Measurements from ENCODE around the gene BRD9. TPM values are rescaled to one million over a fixed set of nuclear protein-coding genes. Genes with fewer than 3 reads are reported as not detected.
"Not testable (repeated sequence)": the region's sequence is repeated elsewhere in the genome, so short reads cannot be mapped to it uniquely, and the experiment has no call there.

The BRD9 gene
- total and polyA plus RNA-seq, 9 donors, result 18.6 to 42.1 (median 32.0) TPM

DNA sequence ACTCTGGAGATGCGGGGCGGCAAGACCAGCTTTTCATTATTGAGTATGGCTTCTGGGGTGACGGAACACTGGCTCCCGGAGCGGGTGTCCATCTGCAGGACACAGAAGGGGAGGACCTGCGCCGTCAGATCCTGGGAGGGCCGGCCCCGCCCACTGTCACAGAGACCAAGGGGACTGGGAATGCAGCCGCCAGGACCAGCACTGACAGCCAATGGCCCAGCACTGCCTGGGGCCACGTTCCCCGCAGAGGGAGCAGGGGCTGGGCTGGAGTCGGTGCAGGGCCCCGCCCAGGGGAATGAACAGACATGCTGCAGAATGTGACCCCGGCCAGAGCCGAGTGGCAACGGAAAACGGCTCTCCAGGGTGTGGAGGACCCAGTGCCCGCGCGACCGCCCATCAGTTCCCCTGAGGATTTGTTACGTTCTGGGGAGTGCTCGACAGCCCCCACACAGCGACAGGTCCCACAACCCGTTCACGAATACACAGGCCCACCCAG lies 42.0 kb downstream of the BRD9 start, which contains the start of gene ZDHHC11:
Gene ZDHHC11, minus strand, starts transcription at position 476 of the 496 bp plus-strand sequence. Its CDS starts 384 bp downstream, at position 92.
- Histone ChIP-seq H3K4me3 (no peak within 1 kb of the TSS), H3K9me3 (no peaks in the 10 kb centered on the region), H3K36me3 (no peaks in the 10 kb centered on the region), H3K27me3 (no peaks in the 10 kb centered on the region), H3K27ac (no peak within 1 kb of the TSS), H3K4me1 (ENCODE audit: insufficient read depth) (no peaks in the 10 kb centered on the region)
- WGBS, 3 donors, result 58 to 71% (median 69%) methylated on average over 20 to 27 of the region's 27 CpGs
- DNase-seq, result peak in 3 of 5 donors; percentile 9 to 29 (median 12)
- TF ChIP-seq, protein P1, sequence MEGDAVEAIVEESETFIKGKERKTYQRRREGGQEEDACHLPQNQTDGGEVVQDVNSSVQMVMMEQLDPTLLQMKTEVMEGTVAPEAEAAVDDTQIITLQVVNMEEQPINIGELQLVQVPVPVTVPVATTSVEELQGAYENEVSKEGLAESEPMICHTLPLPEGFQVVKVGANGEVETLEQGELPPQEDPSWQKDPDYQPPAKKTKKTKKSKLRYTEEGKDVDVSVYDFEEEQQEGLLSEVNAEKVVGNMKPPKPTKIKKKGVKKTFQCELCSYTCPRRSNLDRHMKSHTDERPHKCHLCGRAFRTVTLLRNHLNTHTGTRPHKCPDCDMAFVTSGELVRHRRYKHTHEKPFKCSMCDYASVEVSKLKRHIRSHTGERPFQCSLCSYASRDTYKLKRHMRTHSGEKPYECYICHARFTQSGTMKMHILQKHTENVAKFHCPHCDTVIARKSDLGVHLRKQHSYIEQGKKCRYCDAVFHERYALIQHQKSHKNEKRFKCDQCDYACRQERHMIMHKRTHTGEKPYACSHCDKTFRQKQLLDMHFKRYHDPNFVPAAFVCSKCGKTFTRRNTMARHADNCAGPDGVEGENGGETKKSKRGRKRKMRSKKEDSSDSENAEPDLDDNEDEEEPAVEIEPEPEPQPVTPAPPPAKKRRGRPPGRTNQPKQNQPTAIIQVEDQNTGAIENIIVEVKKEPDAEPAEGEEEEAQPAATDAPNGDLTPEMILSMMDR (IDR thresholded peaks at IDR 0.05), result no peak
- TF ChIP-seq EP300 (IDR thresholded peaks at IDR 0.05) (no peak), POLR2A (IDR thresholded peaks at IDR 0.05) (no peak)
- intact Hi-C loops (cut with DNase I), result no loop called here

DNA sequence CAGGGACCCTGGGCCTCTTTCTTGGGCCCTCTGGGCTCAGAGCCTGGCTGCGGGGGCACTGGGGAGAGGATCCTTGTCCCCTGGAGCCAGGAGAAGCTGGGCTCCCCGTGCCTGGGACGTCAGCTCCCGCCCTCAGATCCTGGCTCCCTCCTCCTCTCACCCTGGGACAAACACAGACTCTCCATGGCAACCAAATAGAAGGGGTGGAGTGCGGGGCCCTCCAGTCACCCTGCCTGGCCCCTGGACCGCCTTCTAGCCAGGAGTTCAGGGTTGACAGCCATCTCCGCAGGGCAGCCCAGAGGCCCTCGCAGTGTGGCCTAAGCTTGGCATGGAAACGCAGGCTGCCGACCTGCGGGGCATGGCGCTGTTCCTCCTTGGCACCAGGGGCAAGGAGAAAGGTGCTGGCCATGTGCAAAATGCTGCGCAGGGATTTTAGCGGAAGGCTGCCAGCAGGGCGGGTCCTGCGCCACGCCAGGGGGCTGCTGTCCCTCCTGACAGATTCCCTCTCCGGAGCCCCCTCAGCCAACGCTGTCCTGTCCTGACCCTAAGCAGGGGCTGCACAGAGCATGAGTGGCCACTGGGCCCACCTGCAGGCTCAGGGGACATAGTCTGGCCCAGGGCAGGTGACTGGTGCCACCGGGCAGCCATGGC lies 42.8 kb downstream of the BRD9 start:
- Histone ChIP-seq H3K36me3 (no peaks in the 10 kb centered on the region), H3K27me3 (no peaks in the 10 kb centered on the region), H3K9me3 (no peaks in the 10 kb centered on the region), H3K4me3 (no peak overlapping the region), H3K27ac (no peak overlapping the region), H3K4me1 (ENCODE audit: insufficient read depth) (no peaks in the 10 kb centered on the region)
- intact Hi-C loops (cut with DNase I), result no loop called here
- WGBS, 3 donors, result 56 to 73% (median 61%) methylated on average over 20 of the region's 20 CpGs
- TF ChIP-seq, protein P1 (IDR thresholded peaks at IDR 0.05), result no peak
- no peak for TF ChIP-seq EP300 (IDR thresholded peaks at IDR 0.05)
- TF ChIP-seq POLR2A (IDR thresholded peaks at IDR 0.05), result no peak
- DNase-seq, result peak in 3 of 5 donors; percentile 7 to 19 (median 12)

DNA sequence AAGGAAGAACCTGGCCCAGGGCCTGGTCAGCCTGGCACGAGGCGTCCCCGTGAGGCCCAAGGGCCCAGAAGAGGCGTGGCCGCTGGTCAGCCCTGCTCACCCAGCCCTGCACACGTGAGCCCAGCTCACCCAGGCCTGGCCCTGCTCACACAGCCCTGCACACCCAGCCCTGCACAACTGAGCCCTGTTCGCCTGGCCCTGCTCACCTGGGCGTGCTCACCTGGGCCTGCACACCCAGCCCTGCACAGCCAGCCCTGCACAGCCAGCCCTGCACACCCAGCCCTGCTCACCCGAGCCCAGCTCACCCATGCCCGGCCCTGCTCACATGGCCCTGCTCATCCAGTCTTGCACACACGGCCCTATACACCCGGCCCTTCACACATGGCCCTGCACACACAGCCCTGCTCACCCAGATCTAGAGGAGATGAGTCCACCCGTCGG lies 43.9 kb downstream of the BRD9 start:
- intact Hi-C loops (cut with DNase I), result no loop called here

DNA sequence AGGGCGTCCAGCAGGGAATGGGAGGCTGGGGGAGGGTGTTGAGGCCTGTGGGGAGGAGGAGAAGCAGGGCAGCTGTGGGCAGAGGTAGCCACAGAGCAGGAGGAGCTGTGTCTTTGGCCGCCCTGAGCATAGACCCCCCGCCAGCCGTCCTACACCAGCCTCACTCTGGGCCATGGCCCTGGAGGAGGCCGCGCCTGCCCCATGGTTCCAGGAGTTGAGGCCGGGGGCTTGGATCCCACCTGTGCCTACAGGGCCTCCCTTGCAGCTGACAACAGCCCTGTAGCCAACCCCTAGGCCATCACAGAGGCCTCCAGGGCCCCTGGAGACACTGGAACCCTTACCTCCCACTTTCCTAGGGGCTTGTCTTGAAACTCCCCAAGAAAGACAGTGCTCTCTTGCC lies 44.9 kb downstream of the BRD9 start:
- H3K27me3 ChIP-seq; H3K9me3 ChIP-seq; H3K27ac ChIP-seq; H3K4me1 ChIP-seq (ENCODE audit: insufficient read depth); H3K4me3 ChIP-seq; H3K36me3 ChIP-seq: not testable (repeated sequence)
- peak in 2 of 5 donors; percentile 8 for DNase-seq
- WGBS, 3 donors, result 89 to 92% (median 89%) methylated on average over 6 of the region's 7 CpGs
- intact Hi-C loops (cut with DNase I), result loop anchor here in 2 of 4 donors (2.0 kb wide), 2 partner anchors 89 to 91 kb away; no protein-coding TSS in a partner anchor

More for the DNA sequence above, 43.9 kb downstream of the BRD9 start:
- WGBS, 3 donors, result 87 to 90% (median 89%) methylated on average over 11 to 14 of the region's 14 CpGs
- Histone ChIP-seq H3K4me3 (no peak overlapping the region), H3K9me3 (no peaks in the 10 kb centered on the region), H3K36me3 (no peaks in the 10 kb centered on the region), H3K27ac (no peak overlapping the region), H3K27me3 (no peaks in the 10 kb centered on the region), H3K4me1 (ENCODE audit: insufficient read depth) (no peaks in the 10 kb centered on the region)
- TF ChIP-seq EP300 (IDR thresholded peaks at IDR 0.05) (no peak), POLR2A (IDR thresholded peaks at IDR 0.05) (no peak)
- TF ChIP-seq, protein P1 (IDR thresholded peaks at IDR 0.05), result no peak
- DNase-seq, result peak in 3 of 5 donors; percentile 5 to 23 (median 8)

DNA sequence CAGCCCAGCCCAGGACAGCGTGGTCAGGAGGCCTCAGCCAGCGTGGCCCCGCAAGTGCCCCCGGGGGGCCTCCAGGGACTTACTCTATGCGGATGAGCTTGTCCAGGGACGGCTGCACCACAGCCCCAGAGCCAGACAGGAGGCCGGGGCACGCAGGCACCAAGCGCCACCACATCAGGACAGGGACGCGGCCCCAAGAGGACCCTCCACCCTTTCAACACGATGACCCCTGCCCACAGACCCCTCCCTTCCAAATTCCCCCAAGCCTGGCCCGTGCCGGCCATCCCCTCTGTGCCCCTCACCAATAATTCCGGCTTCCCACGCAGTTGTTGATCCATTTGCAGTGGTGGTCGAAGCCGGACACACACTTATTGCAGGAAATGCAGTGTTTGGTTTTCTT lies 45.4 kb downstream of the BRD9 start:
- intact Hi-C loops (cut with DNase I), result loop anchor here in 2 of 4 donors (2.0 kb wide), 2 partner anchors 88 to 90 kb away; no protein-coding TSS in a partner anchor
- DNase-seq, result peak in 1 of 5 donors; percentile 10
- H3K27me3 ChIP-seq; H3K4me1 ChIP-seq (ENCODE audit: insufficient read depth); H3K9me3 ChIP-seq; H3K4me3 ChIP-seq; H3K36me3 ChIP-seq; H3K27ac ChIP-seq: not testable (repeated sequence)
- 86 to 93% (median 88%) methylated on average over 6 to 15 of the region's 18 CpGs for WGBS, 3 donors

DNA sequence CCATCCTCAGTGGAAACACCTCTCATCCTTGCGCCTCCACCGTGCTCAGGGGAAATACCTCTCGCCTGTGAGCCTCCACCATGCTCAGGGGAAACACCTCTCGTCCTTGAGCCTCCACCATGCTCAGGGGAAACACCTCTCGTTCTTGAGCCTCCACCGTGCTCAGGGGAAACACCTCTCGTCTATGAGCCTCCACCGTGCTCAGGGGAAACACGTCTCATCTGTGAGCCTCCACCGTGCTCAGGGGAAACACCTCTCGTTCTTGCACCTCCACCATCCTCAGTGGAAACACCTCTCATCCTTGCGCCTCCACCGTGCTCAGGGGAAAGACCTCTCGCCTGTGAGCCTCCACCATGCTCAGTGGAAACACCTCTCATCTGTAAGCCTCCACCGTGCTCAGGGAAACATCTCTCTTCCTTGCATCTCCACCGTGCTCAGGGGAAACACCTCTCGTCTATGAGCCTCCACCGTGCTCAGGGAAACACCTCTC lies 46.0 kb downstream of the BRD9 start:
- H3K27ac ChIP-seq; H3K9me3 ChIP-seq; H3K27me3 ChIP-seq; H3K4me1 ChIP-seq (ENCODE audit: insufficient read depth); H3K4me3 ChIP-seq; H3K36me3 ChIP-seq: not testable (repeated sequence)
- intact Hi-C loops (cut with DNase I), result loop anchor here in 3 of 4 donors (1.0 to 2.0 kb wide), 3 partner anchors 88 to 90 kb away; no protein-coding TSS in a partner anchor
- peak in 2 of 5 donors; percentile 6 to 17 for DNase-seq
- WGBS, 3 donors, result 83 to 85% (median 84%) methylated on average over 18 of the region's 18 CpGs

DNA sequence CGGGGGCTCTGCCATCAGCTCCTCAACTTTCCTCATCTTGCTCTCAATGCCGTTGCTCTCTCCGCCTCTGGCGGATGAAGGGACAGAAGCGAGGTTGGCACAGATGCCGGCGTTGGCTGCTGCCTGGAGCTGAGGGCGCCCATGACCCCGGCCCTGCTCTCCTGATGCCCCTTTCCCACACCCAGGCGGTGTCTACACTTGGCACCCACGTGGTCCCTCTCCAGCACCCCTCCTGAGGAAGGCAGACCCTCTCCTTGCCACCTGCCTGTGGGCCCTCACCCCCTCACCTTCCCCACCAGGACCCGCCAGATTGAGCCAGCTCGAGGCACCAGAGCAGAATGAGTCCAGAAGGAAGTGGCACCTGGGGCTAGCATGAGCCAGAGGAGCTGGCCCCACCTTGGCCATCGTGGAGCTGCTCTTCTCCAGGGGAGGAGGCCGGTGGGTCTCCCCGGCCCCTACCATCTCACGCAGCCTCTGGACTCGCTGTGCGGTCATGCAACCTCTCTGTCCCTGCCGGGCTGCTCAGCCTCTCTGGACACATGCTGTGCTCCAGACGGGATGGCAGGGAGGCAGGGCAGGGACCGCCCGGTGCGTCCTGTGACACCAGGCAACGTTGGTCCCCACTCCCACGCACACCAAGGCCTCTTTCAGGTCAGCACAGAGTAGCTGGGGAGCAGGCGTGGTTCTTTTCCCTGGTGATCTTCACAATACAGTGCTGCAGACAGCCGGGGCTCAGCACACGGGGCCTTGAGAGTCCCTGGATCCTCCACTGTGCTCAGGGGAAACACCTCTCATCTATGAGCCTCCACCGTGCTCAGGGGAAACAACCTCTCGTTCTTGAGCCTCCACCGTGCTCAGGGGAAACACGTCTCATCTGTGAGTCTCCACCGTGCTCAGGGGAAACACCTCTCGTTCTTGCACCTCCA lies 46.7 kb downstream of the BRD9 start:
- not testable (repeated sequence) for H3K4me3 ChIP-seq; H3K9me3 ChIP-seq; H3K4me1 ChIP-seq (ENCODE audit: insufficient read depth); H3K27ac ChIP-seq; H3K27me3 ChIP-seq; DNase-seq; H3K36me3 ChIP-seq
- WGBS, 3 donors, result 65 to 69% (median 66%) methylated on average over 19 to 23 of the region's 35 CpGs
- intact Hi-C loops (cut with DNase I), result loop anchor here in 3 of 4 donors (1.0 to 2.0 kb wide), 3 partner anchors 87 to 90 kb away; no protein-coding TSS in a partner anchor

All from ovary (tissue), 9 donors.